Keratinocyte (primary cell): ENCODE measurements around the gene MITD1. TPM values are rescaled to one million over a fixed set of nuclear protein-coding genes. Genes with fewer than 3 reads are reported as not detected.
"Not testable (repeated sequence)": the region's sequence is repeated elsewhere in the genome, so short reads cannot be mapped to it uniquely, and the experiment has no call there.

Experiments used
- DNase-seq: peaks from one replicate; pipeline ENCODE4 v3.0.0-alpha.2; 2011; ENCODE audit warnings: low read depth, missing footprints, low spot score
- FAIRE-seq: peaks from 2 replicates; lab custom pipeline; 2011; peaks lifted over from hg19 to GRCh38; lab: Jason Lieb, UNC
- H2AFZ ChIP-seq: 2 replicates; pipeline ENCODE4 v1.6.0; 2012; ENCODE audit warnings: low read length, control low read depth, inconsistent platforms; ENCODE audit not compliant: control insufficient read depth
- H3K27ac ChIP-seq: 2 replicates; pipeline ENCODE4 v1.5.1; 2011; ENCODE audit warnings: low read length; ENCODE audit not compliant: control insufficient read depth, insufficient read depth
- H3K27me3 ChIP-seq: 3 replicates; pipeline ENCODE4 v1.6.0; 2011; ENCODE audit warnings: low read length; ENCODE audit not compliant: control insufficient read depth, insufficient read depth; ENCODE audit errors: extremely low read depth
- H3K36me3 ChIP-seq, 2 experiments: 2 replicates in 1 of 2; 3 replicates in 1 of 2; pipeline ENCODE4 v1.5.1; 2011; ENCODE audit warnings: low read length in 2 of 2, mild to moderate bottlenecking in 1 of 2; ENCODE audit not compliant: control insufficient read depth in 2 of 2, insufficient read depth in 2 of 2; ENCODE audit errors: extremely low read depth in 1 of 2
- H3K4me1 ChIP-seq: 3 replicates; pipeline ENCODE4 v1.5.1; 2011; ENCODE audit warnings: low read length; ENCODE audit not compliant: control insufficient read depth, insufficient read depth; ENCODE audit errors: extremely low read depth
- H3K4me2 ChIP-seq: 3 replicates; pipeline ENCODE4 v1.6.0; 2011; ENCODE audit warnings: low read depth, low read length; ENCODE audit not compliant: control insufficient read depth, insufficient read depth; ENCODE audit errors: extremely low read depth
- H3K4me3 ChIP-seq, 3 experiments: fragments of 200-600 bp in 1 of 3; sonication (generic) in 1 of 3; 2 replicates in 2 of 3; 3 replicates in 1 of 3; pipeline ENCODE4 v1.5.1; 2011 to 2016; ENCODE audit warnings: low read length in 3 of 3, mild to moderate bottlenecking in 3 of 3, control low read depth in 2 of 3, inconsistent platforms in 1 of 3, low read depth in 1 of 3, mixed read lengths in 1 of 3, mixed run types in 1 of 3, moderate library complexity in 1 of 3; ENCODE audit not compliant: control insufficient read depth in 2 of 3, insufficient read depth in 2 of 3; ENCODE audit errors: extremely low read depth in 1 of 3
- H3K79me2 ChIP-seq: 2 replicates; pipeline ENCODE4 v1.6.0; 2012; ENCODE audit warnings: low read length; ENCODE audit not compliant: control insufficient read depth, insufficient read depth
- H3K9ac ChIP-seq: 3 replicates; pipeline ENCODE4 v1.6.0; 2011; ENCODE audit warnings: low read length; ENCODE audit not compliant: control insufficient read depth, insufficient read depth; ENCODE audit errors: extremely low read depth
- H3K9me1 ChIP-seq: 3 replicates; pipeline ENCODE4 v1.6.0; 2011; ENCODE audit warnings: low read length; ENCODE audit not compliant: control insufficient read depth, insufficient read depth; ENCODE audit errors: extremely low read depth
- H3K9me3 ChIP-seq: 2 replicates; pipeline ENCODE4 v1.5.1; 2012; ENCODE audit warnings: low read depth, low read length; ENCODE audit not compliant: control insufficient read depth
- H4K20me1 ChIP-seq: 3 replicates; pipeline ENCODE4 v1.6.0; 2011; ENCODE audit warnings: low read length; ENCODE audit not compliant: control insufficient read depth, insufficient read depth; ENCODE audit errors: extremely low read depth
- CTCF ChIP-seq, 3 experiments: IDR thresholded peaks in 1 of 3; conservative IDR thresholded peaks in 1 of 3; optimal IDR thresholded peaks in 1 of 3; 2 replicates in 2 of 3; 3 replicates in 1 of 3; pipeline versions ENCODE3 to v1.5.1; 2011; ENCODE audit warnings: low read length in 3 of 3, mild to moderate bottlenecking in 3 of 3, moderate library complexity in 2 of 3, control low read depth in 1 of 3, inconsistent platforms in 1 of 3; ENCODE audit not compliant: insufficient read depth in 2 of 3; ENCODE audit errors: extremely low read depth in 1 of 3
- EZH2 ChIP-seq: IDR thresholded peaks from one replicate; pipeline ENCODE4 v1.6.1; 2012; ENCODE audit warnings: inconsistent platforms, mild to moderate bottlenecking, low read length, moderate library complexity
- dilution Hi-C: fragments of 300-500 bp; cut with MboI; formaldehyde crosslinking; loops from one replicate; pipeline ENCODE4 v1.7.0; 2020; ENCODE audit warnings: low sequenced_read_pairs; ENCODE audit not compliant: extremely low pct_ligation_motif_present
- polyA plus RNA-seq, 5 experiments: library from polyadenylated mRNA; depleted of rRNA in 3 of 5; stranded (reverse) in 3 of 5; stranded (forward) in 1 of 5; unstranded in 1 of 5; fragments of >200 nt; gene quantifications; 1 replicate in 1 of 5; 2 replicates in 3 of 5; 3 replicates in 1 of 5; pipeline versions ENCODE4 v1.2.1 to v1.2.3, GENCODE V29; 2011 to 2012; ENCODE audit warnings: missing spikeins in 2 of 5, low read depth in 1 of 5, low replicate concordance in 1 of 5

MITD1 gene
- polyA plus RNA-seq, 1 donor (not counting 4 experiments of a cell fraction or from before 2014, with no cell fraction given) = 37.7 TPM

- no peaks in the 10 kb centered on the region for H3K27me3 ChIP-seq
- no peak for TF ChIP-seq CTCF (optimal IDR thresholded peaks at IDR 0.05 in 1 of 3, IDR thresholded peaks at IDR 0.05 in 1 of 3, conservative IDR thresholded peaks at IDR 0.05 in 1 of 3; ENCODE audit: extremely low read depth in 1 of 3, insufficient read depth in 2 of 3, low read length in 3 of 3)
- TF ChIP-seq EZH2 = no peak
- H2AFZ ChIP-seq = no peak overlapping the region
- H3K4me3 ChIP-seq = no peak overlapping the region
- H3K4me2 ChIP-seq = no peak overlapping the region
- no peaks in the 10 kb centered on the region for H4K20me1 ChIP-seq
- dilution Hi-C loops = no loop called here
- DNase-seq = no peak
- H3K9ac ChIP-seq = no peak overlapping the region
- H3K4me1 ChIP-seq = no peaks in the 10 kb centered on the region
- FAIRE-seq = no peak
- H3K27ac ChIP-seq = no peak overlapping the region
- no peaks in the 10 kb centered on the region for H3K79me2 ChIP-seq
- H3K9me1 ChIP-seq = no peaks in the 10 kb centered on the region
- no peaks in the 10 kb centered on the region for H3K9me3 ChIP-seq
- H3K36me3 ChIP-seq = peaks cover 5 to 6% of the 10 kb centered on the region in 2 experiments
Measured at GRCh38 chr2:99198103-99198841, 17.4 kb upstream of the MITD1 start.

GRCh38 chr2:99192364-99192763 lies 11.5 kb upstream of the MITD1 start:
- H3K4me1 ChIP-seq, H3K27me3 ChIP-seq, H3K4me3 ChIP-seq, H3K9me3 ChIP-seq, dilution Hi-C loops, FAIRE-seq, H3K27ac ChIP-seq, DNase-seq, H3K4me2 ChIP-seq, H3K36me3 ChIP-seq, H3K9ac ChIP-seq, H4K20me1 ChIP-seq, H3K9me1 ChIP-seq, H2AFZ ChIP-seq: not testable (repeated sequence)
- H3K79me2 ChIP-seq = peaks cover 28% of the 10 kb centered on the region

- no peak overlapping the region for H3K9ac ChIP-seq
- H4K20me1 ChIP-seq = peaks cover 4% of the 10 kb centered on the region
- TF ChIP-seq EZH2 = no peak
- TF ChIP-seq CTCF (optimal IDR thresholded peaks at IDR 0.05 in 1 of 3, IDR thresholded peaks at IDR 0.05 in 1 of 3, conservative IDR thresholded peaks at IDR 0.05 in 1 of 3; ENCODE audit: extremely low read depth in 1 of 3, insufficient read depth in 2 of 3, low read length in 3 of 3) = peak in 1 of 3 experiments; percentile 4
- no peak for FAIRE-seq
- H3K79me2 ChIP-seq = peaks cover 44% of the 10 kb centered on the region
- H3K9me1 ChIP-seq = no peaks in the 10 kb centered on the region
- no peak overlapping the region for H3K4me2 ChIP-seq
- H3K27me3 ChIP-seq = no peaks in the 10 kb centered on the region
- no peaks in the 10 kb centered on the region for H3K9me3 ChIP-seq
- dilution Hi-C loops = no loop called here
- no peak for DNase-seq
- no peak overlapping the region for H3K27ac ChIP-seq
- H3K4me1 ChIP-seq = no peaks in the 10 kb centered on the region
- no peak overlapping the region for H3K4me3 ChIP-seq
- H2AFZ ChIP-seq = no peak overlapping the region
- peaks cover 8 to 9% of the 10 kb centered on the region in 2 experiments for H3K36me3 ChIP-seq
Measured at GRCh38 chr2:99190548-99190947, 9.7 kb upstream of the MITD1 start.
